Body of pancreas (tissue), 4 donors: ENCODE results near the gene NRCAM. TPM values are rescaled to one million over a fixed set of nuclear protein-coding genes. Genes with fewer than 3 reads are reported as not detected.

Experiments used
- ATAC-seq: fragments of 150-250 bp; one replicate; pipeline ENCODE4 v1.9.1; 2016
- DNase-seq, 4 donors: peaks; one replicate each; pipeline ENCODE4 v3.0.0-alpha.2; 2019
- H3K27ac ChIP-seq, 4 donors: fragments of 200-600 bp; sonication (generic); 1 replicate in 3 of 4; 2 replicates in 1 of 4; pipeline versions ENCODE4 v1.5.1 to v1.6.1; 2016 to 2019; ENCODE audit warnings: mild to moderate bottlenecking in 1 of 4, mixed read lengths in 1 of 4, moderate library complexity in 1 of 4
- H3K27me3 ChIP-seq, 2 donors: fragments of 200-600 bp; sonication (generic); one replicate each; pipeline ENCODE4 v1.6.0; 2016; ENCODE audit warnings: mild to moderate bottlenecking in 1 of 2
- H3K36me3 ChIP-seq, 2 donors: fragments of 200-600 bp; sonication (generic); replicated peaks in 1 of 2; 2 replicates each; pipeline ENCODE4 v1.5.1; 2016; ENCODE audit warnings: low read depth in 2 of 2; ENCODE audit not compliant: insufficient read depth in 1 of 2
- H3K4me1 ChIP-seq: fragments of 200-600 bp; sonication (generic); one replicate; pipeline ENCODE4 v1.6.0; 2016
- H3K4me3 ChIP-seq, 2 donors: fragments of 200-600 bp; sonication (generic); 1 replicate in 1 of 2; 2 replicates in 1 of 2; pipeline ENCODE4 v1.5.1; 2016 to 2019
- H3K9me3 ChIP-seq, 3 donors: fragments of 200-600 bp; sonication (generic); 1 replicate in 2 of 3; 2 replicates in 1 of 3; pipeline ENCODE4 v1.5.1; 2016
- POLR2A ChIP-seq, 3 donors: fragments of 450-650 bp; IDR thresholded peaks; one replicate each; pipeline ENCODE4 v1.6.1; 2016; ENCODE audit warnings: antibody characterized with exemption in 3 of 3, mild to moderate bottlenecking in 2 of 3
- WGBS, 2 donors: methylation state at CpG; one replicate each; pipeline ENCODE4 v1.1.5; 2017; 5-methylcytosine and 5-hydroxymethylcytosine counted together
- intact Hi-C: fragments of 100-400 bp; cut with DNase I; formaldehyde crosslinking; loops from one replicate; pipeline ENCODE4 v1.15.1; 2023
- total RNA-seq, 2 donors: library from RNA; depleted of rRNA; stranded (reverse); fragments of >200 nt; gene quantifications; one replicate each; pipeline ENCODE4 v1.1.0, GENCODE V29; 2016
- TF ChIP-seq, protein P1 (sequence below), 7 experiments: fragments of 450-650 bp in 4 of 7; fragments of 200-600 bp in 3 of 7; sonication (generic) in 3 of 7; IDR thresholded peaks; one replicate each; pipeline ENCODE4 v1.5.1; 2016 to 2019; ENCODE audit warnings: antibody characterized with exemption in 7 of 7

Gene NRCAM
- total RNA-seq, 2 donors from 2014 or later = 39.4 to 49.8 TPM

GRCh38 chr7:108425714-108426275 lies 30.4 kb downstream of the NRCAM start:
- Histone ChIP-seq H3K9me3 (no peaks in the 10 kb centered on the region), H3K4me3 (no peak overlapping the region), H3K4me1 (peaks cover 13% of the 10 kb centered on the region), H3K27ac (no peak overlapping the region), H3K27me3 (no peaks in the 10 kb centered on the region), H3K36me3 (no peaks in the 10 kb centered on the region)
- no peak for TF ChIP-seq POLR2A (IDR thresholded peaks at IDR 0.05)
- TF ChIP-seq, protein P1, sequence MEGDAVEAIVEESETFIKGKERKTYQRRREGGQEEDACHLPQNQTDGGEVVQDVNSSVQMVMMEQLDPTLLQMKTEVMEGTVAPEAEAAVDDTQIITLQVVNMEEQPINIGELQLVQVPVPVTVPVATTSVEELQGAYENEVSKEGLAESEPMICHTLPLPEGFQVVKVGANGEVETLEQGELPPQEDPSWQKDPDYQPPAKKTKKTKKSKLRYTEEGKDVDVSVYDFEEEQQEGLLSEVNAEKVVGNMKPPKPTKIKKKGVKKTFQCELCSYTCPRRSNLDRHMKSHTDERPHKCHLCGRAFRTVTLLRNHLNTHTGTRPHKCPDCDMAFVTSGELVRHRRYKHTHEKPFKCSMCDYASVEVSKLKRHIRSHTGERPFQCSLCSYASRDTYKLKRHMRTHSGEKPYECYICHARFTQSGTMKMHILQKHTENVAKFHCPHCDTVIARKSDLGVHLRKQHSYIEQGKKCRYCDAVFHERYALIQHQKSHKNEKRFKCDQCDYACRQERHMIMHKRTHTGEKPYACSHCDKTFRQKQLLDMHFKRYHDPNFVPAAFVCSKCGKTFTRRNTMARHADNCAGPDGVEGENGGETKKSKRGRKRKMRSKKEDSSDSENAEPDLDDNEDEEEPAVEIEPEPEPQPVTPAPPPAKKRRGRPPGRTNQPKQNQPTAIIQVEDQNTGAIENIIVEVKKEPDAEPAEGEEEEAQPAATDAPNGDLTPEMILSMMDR (IDR thresholded peaks at IDR 0.05) = no peak
- DNase-seq (no peak), ATAC-seq (no peak)
- intact Hi-C loops = no loop called here
- WGBS, 2 donors = 65 to 66% methylated on average over 2 of the region's 2 CpGs

- ATAC-seq (no peak), DNase-seq (no peak)
- TF ChIP-seq, protein P1 (IDR thresholded peaks at IDR 0.05) = no peak
- TF ChIP-seq POLR2A (IDR thresholded peaks at IDR 0.05) = no peak
- Histone ChIP-seq H3K4me1 (peaks cover 9% of the 10 kb centered on the region), H3K36me3 (no peaks in the 10 kb centered on the region), H3K27me3 (no peaks in the 10 kb centered on the region), H3K4me3 (no peak overlapping the region), H3K27ac (no peak overlapping the region), H3K9me3 (no peaks in the 10 kb centered on the region)
- intact Hi-C loops = no loop called here
- WGBS, 2 donors = 77 to 89% methylated on average over 4 of the region's 4 CpGs
Observed at GRCh38 chr7:108424013-108424412, 32.2 kb downstream of the NRCAM start.

- intact Hi-C loops = no loop called here
- Histone ChIP-seq H3K27me3 (no peaks in the 10 kb centered on the region), H3K4me1 (peaks cover 9% of the 10 kb centered on the region), H3K9me3 (no peaks in the 10 kb centered on the region), H3K27ac (no peak overlapping the region), H3K4me3 (no peak overlapping the region), H3K36me3 (no peaks in the 10 kb centered on the region)
- ATAC-seq = no peak
- TF ChIP-seq POLR2A (IDR thresholded peaks at IDR 0.05) = no peak
- TF ChIP-seq, protein P1 (IDR thresholded peaks at IDR 0.05) = no peak
- WGBS, 2 donors = 77 to 86% methylated on average over 5 of the region's 5 CpGs
- DNase-seq = no peak
Observed at GRCh38 chr7:108423089-108423989, 32.9 kb downstream of the NRCAM start.

- 3 to 11% methylated on average over 3 of the region's 3 CpGs for WGBS, 2 donors
- no peaks in the 10 kb centered on the region for H3K36me3 ChIP-seq
- H3K9me3 ChIP-seq = no peaks in the 10 kb centered on the region
- intact Hi-C loops = no loop called here
- H3K4me1 ChIP-seq = peaks cover 12% of the 10 kb centered on the region
- DNase-seq (no peak), ATAC-seq (no peak)
- TF ChIP-seq, protein P1 (IDR thresholded peaks at IDR 0.05) = no peak
- no peak for TF ChIP-seq POLR2A (IDR thresholded peaks at IDR 0.05)
- no peak overlapping the region for H3K4me3 ChIP-seq
- no peaks in the 10 kb centered on the region for H3K27me3 ChIP-seq
- no peak overlapping the region for H3K27ac ChIP-seq
Observed at GRCh38 chr7:108421720-108422331, 34.4 kb downstream of the NRCAM start.
